BLaER1 treated with 17β-estradiol and CSF1 and Interleukin-3, amounts not matched to agents 10 nM and 100 nM (cell line): Measurements from ENCODE around the gene LIMS1.
A peak's percentile ranks its signal among the peaks of the same experiment; 100 is the strongest.
"Not testable (repeated sequence)": the region's sequence is repeated elsewhere in the genome, so short reads cannot be mapped to it uniquely, and the experiment has no call there.

Experiments used
- H3K27ac ChIP-seq, 11 experiments: shearing (Covaris generic); formaldehyde crosslinking; 2 replicates each; pipeline ENCODE4 v1.8.1; 2022
- H3K27me3 ChIP-seq, 11 experiments: shearing (Covaris generic); formaldehyde crosslinking; 2 replicates each; pipeline ENCODE4 v1.8.1; 2022
- H3K36me3 ChIP-seq, 11 experiments: shearing (Covaris generic); formaldehyde crosslinking; 2 replicates each; pipeline ENCODE4 v1.8.1; 2022
- H3K4me1 ChIP-seq, 10 experiments: shearing (Covaris generic); formaldehyde crosslinking; 2 replicates each; pipeline ENCODE4 v1.8.1; 2022
- H3K4me2 ChIP-seq, 11 experiments: shearing (Covaris generic); formaldehyde crosslinking; 2 replicates each; pipeline ENCODE4 v1.8.1; 2022
- H3K4me3 ChIP-seq, 10 experiments: shearing (Covaris generic); formaldehyde crosslinking; 2 replicates each; pipeline ENCODE4 v1.8.1; 2022
- H3K9ac ChIP-seq, 11 experiments: shearing (Covaris generic); formaldehyde crosslinking; 2 replicates each; pipeline ENCODE4 v1.8.1; 2022
- H3K9me3 ChIP-seq, 11 experiments: shearing (Covaris generic); formaldehyde crosslinking; replicated peaks in 1 of 11; 2 replicates each; pipeline ENCODE4 v1.8.1; 2022
- H4K20me1 ChIP-seq, 11 experiments: shearing (Covaris generic); formaldehyde crosslinking; 2 replicates each; pipeline ENCODE4 v1.8.1; 2022
- Cebpa-rat ChIP-seq, 11 experiments: shearing (Covaris generic); IDR thresholded peaks; 2 replicates each; pipeline ENCODE4 v1.8.1; 2022

The LIMS1 gene

GRCh38 chr2:108641756-108642155, 107.5 kb downstream of the LIMS1 start:
- Histone ChIP-seq H3K27ac (peak overlapping the region in 4 of 11 experiments; percentile 36 to 90 (median 60); a peak in 7 of 22 replicates), H3K9ac (peak overlapping the region in 2 of 11 experiments; percentile 24 to 38; a peak in 2 of 22 replicates), H3K36me3 (peaks cover 16 to 35% (median 28%) of the 10 kb centered on the region in 11 experiments), H4K20me1 (peaks cover 0 to 26% (median 4%) of the 10 kb centered on the region in 11 experiments; a peak in 14 of 22 replicates), H3K4me1 (peaks cover 16 to 71% (median 37%) of the 10 kb centered on the region in 10 experiments; a peak in 18 of 20 replicates), H3K4me3 (no peak overlapping the region), H3K9me3 (peaks cover 34 to 51% (median 45%) of the 10 kb centered on the region in 11 experiments), H3K4me2 (peak overlapping the region in 5 of 11 experiments; percentile 10 to 88 (median 60); a peak in 6 of 22 replicates), H3K27me3 (no peaks in the 10 kb centered on the region)
- TF ChIP-seq Cebpa-rat (IDR thresholded peaks at IDR 0.05) = no peak

DNA sequence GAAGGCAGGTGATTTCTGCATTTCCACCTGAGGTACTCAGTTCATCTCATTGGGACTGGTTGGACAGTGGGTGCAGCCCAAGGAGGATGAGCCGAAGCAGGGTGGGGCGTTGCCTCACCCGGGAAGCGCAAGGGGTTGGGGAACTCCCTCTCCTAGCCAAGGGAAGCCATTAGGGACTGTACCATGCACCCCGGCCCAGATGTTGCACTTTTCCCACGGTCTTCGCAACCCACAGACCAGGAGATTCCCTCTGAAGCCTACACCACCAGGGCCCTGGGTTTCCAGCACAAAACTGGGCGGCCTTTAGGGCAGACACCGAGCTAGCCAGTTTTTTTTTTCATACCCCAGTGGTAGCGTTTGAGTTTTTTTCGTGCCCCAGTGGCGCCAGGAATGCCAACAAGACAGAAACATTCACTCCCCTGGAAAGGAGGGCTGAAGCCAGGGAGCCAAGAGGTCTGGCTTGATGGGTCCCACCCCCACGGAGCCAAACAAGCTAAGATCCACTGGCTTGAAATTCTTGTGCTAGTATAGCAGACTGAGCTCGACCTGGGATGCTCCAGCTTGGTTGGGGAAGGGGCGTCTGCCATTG, 109.1 kb downstream of the LIMS1 start:
- peak overlapping the region in 1 of 11 experiments; percentile 13; a peak in 2 of 22 replicates for H3K27ac ChIP-seq
- H3K9ac ChIP-seq = no peak overlapping the region
- peaks cover 0 to 14% (median 0%) of the 10 kb centered on the region in 11 experiments; a peak in 4 of 22 replicates for H4K20me1 ChIP-seq
- H3K36me3 ChIP-seq = peaks cover 16 to 35% (median 28%) of the 10 kb centered on the region in 11 experiments
- TF ChIP-seq Cebpa-rat (IDR thresholded peaks at IDR 0.05) = no peak
- no peaks in the 10 kb centered on the region for H3K27me3 ChIP-seq
- H3K4me1 ChIP-seq = peaks cover 16 to 66% (median 26%) of the 10 kb centered on the region in 10 experiments; a peak in 18 of 20 replicates
- H3K4me2 ChIP-seq = no peak overlapping the region; a peak in 1 of 22 replicates
- no peak overlapping the region for H3K4me3 ChIP-seq
- H3K9me3 ChIP-seq = peaks cover 46 to 62% (median 58%) of the 10 kb centered on the region in 11 experiments

DNA sequence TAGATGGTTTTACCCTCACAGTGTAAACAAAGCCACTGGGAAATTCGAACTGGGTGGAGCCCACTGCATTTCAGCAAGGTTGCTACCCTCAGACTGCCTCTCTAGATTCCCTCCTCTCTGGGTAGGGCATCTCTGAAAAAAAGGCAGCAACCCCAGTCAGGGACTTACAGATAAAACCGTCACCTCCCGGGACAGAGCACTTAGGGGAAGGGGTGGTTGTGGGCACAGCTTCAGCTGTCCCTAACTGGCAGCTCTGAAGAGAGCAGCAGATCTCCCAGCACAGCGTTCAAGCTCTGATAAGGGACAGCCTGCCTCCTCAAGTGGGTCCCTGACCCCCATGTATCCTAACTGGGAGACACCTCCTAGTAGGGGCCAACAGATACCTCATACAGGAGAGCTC, 109.6 kb downstream of the LIMS1 start:
- peaks cover 0 to 14% (median 0%) of the 10 kb centered on the region in 11 experiments; a peak in 4 of 22 replicates for H4K20me1 ChIP-seq
- H3K4me2 ChIP-seq, H3K27ac ChIP-seq, H3K9ac ChIP-seq, H3K27me3 ChIP-seq, H3K4me3 ChIP-seq: not testable (repeated sequence)
- peaks cover 16 to 65% (median 25%) of the 10 kb centered on the region in 10 experiments; a peak in 18 of 20 replicates for H3K4me1 ChIP-seq
- H3K36me3 ChIP-seq = peaks cover 16 to 33% (median 28%) of the 10 kb centered on the region in 11 experiments
- H3K9me3 ChIP-seq = peaks cover 46 to 62% (median 58%) of the 10 kb centered on the region in 11 experiments

DNA sequence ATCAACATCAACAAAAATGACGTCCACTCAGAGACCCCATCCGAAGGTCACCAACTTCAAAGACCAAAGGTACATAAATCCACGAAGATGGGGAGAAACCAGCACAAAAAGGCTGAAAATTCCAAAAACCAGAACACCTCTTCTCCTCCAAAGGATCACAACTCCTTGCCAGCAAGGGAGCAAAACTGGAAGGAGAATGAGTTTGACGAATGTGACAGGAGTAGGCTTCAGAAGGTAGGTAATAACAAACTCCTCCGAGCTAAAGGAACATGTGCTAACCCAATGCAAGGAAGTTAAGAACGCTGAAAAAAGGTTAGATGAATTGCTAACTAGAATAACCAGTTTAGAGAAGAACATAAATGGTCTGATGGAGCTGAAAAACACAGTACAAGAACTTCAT, 110.2 kb downstream of the LIMS1 start:
- Histone ChIP-seq H4K20me1 (peaks cover 0 to 14% (median 0%) of the 10 kb centered on the region in 11 experiments; a peak in 4 of 22 replicates), H3K36me3 (peaks cover 16 to 33% (median 28%) of the 10 kb centered on the region in 11 experiments), H3K9me3 (peaks cover 46 to 62% (median 58%) of the 10 kb centered on the region in 11 experiments), H3K4me1 (peaks cover 16 to 59% (median 24%) of the 10 kb centered on the region in 10 experiments; a peak in 18 of 20 replicates)
- H3K4me2 ChIP-seq, H3K27me3 ChIP-seq, H3K9ac ChIP-seq, H3K27ac ChIP-seq, H3K4me3 ChIP-seq: not testable (repeated sequence)

DNA sequence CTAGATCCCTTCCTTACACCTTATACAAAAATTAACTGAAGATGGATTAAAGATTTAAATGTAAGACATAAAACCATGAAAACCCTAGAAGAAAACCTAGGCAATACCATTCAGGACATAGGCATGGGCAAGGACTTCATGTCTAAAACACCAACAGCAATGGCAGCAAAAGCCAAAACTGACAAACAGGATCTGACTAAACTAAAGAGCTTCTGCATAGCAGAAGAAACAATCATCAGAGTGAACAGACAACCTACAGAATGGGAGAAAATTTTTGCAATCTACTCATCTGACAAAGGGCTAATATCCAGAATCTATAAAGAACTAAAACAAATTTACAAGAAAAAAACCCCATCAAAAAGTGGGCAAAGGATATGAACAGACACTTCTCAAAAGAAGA, 114.5 kb downstream of the LIMS1 start:
- H3K9ac ChIP-seq, H4K20me1 ChIP-seq, H3K4me3 ChIP-seq, H3K4me2 ChIP-seq, H3K27me3 ChIP-seq, H3K27ac ChIP-seq: not testable (repeated sequence)
- H3K36me3 ChIP-seq = peaks cover 9 to 20% (median 16%) of the 10 kb centered on the region in 11 experiments
- H3K9me3 ChIP-seq = peaks cover 36 to 44% (median 43%) of the 10 kb centered on the region in 11 experiments
- H3K4me1 ChIP-seq = peaks cover 15 to 43% (median 20%) of the 10 kb centered on the region in 10 experiments

DNA sequence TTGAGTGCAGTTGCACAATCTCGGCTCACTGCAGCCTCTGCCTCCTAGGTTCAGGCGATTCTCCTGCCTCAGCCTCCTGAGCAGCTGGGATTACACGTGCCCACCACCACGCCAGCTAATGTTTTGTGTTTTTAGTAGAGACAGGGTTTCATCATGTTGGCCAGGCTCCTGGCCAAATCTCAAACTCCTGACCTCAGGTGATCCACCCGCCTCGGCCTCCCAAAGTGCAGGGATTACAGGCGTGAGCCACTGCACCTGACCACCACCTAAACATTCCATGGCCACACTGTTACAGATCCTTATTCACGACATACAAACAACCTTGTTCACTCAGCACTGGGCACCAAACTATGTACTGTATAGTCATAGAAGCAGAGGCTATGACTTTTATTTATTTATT, 116.2 kb downstream of the LIMS1 start:
- not testable (repeated sequence) for H3K4me3 ChIP-seq, H4K20me1 ChIP-seq, H3K36me3 ChIP-seq, H3K27me3 ChIP-seq, H3K9ac ChIP-seq
- peaks cover 15 to 50% (median 23%) of the 10 kb centered on the region in 10 experiments for H3K4me1 ChIP-seq
- peak overlapping the region in 3 of 11 experiments; percentile 26 to 44 (median 37); a peak in 4 of 22 replicates for H3K4me2 ChIP-seq
- H3K9me3 ChIP-seq = peaks cover 20 to 27% (median 26%) of the 10 kb centered on the region in 11 experiments
- H3K27ac ChIP-seq = peak overlapping the region in 4 of 11 experiments; percentile 15 to 38 (median 34); a peak in 4 of 22 replicates

GRCh38 chr2:108651468-108651867, 117.2 kb downstream of the LIMS1 start:
- peak overlapping the region in 9 of 11 experiments; percentile 41 to 72 (median 58); a peak in 18 of 22 replicates for H3K27ac ChIP-seq
- H3K9ac ChIP-seq = not testable (repeated sequence)
- peak overlapping the region in 7 of 11 experiments; percentile 24 to 44 (median 32); a peak in 4 of 22 replicates for H3K4me2 ChIP-seq

DNA sequence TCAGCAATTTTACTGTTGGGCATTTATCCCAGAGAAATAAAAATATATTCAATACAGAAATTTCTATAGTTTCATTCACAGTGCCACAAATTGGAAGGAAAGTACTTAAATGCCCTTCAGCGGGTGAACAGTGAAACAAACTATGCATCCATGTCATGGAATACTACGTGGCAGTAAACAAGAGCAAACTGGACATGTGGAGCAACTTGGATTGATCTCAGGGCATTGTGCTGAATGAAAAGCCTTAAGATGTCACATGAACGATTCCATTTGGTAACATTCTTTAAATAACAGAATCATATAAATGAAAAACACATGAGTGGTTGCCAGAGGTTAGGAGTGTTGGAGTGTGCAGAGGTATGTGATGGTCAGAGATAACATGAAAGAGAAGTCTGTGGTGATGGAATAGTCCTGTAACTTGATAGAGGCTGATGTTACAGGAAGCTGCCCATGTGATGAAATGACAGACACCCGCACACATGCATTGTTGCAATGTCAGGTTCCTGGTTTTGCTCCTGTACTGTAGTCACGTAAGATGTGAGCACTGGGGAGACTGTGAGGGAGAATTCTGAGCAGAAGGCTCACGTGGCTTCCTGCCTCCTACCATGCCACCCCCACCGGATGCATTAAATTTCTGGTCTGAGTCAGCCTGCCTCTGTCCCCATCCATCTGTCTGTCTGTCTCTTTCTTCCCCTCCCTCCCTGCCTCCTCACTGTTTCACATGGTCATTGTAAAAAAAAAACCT, 118.1 kb downstream of the LIMS1 start:
- not testable (repeated sequence) for H3K27me3 ChIP-seq, H3K36me3 ChIP-seq, H3K9me3 ChIP-seq, H3K4me3 ChIP-seq, H4K20me1 ChIP-seq
- Histone ChIP-seq H3K4me1 (peaks cover 17 to 54% (median 27%) of the 10 kb centered on the region in 10 experiments), H3K4me2 (peak overlapping the region; percentile 24 to 73 (median 69)), H3K27ac (peak overlapping the region; percentile 75 to 90 (median 84); a peak in 21 of 22 replicates), H3K9ac (peak overlapping the region; percentile 47 to 76 (median 62); a peak in 17 of 22 replicates)
- peak in 9 of 11 experiments; percentile 39 to 77 (median 62); a peak in 14 of 22 replicates for TF ChIP-seq Cebpa-rat (IDR thresholded peaks at IDR 0.05)

More at GRCh38 chr2:108651468-108651867, 117.2 kb downstream of the LIMS1 start:
- not testable (repeated sequence) for H3K4me3 ChIP-seq, H4K20me1 ChIP-seq, H3K36me3 ChIP-seq, H3K27me3 ChIP-seq
- Histone ChIP-seq H3K4me1 (peaks cover 15 to 54% (median 25%) of the 10 kb centered on the region in 10 experiments), H3K9me3 (peaks cover 10 to 17% (median 16%) of the 10 kb centered on the region in 11 experiments)

GRCh38 chr2:108653425-108653824, 119.2 kb downstream of the LIMS1 start:
- H3K4me3 ChIP-seq, H3K36me3 ChIP-seq, H3K27me3 ChIP-seq, H3K9me3 ChIP-seq, H3K9ac ChIP-seq, H4K20me1 ChIP-seq: not testable (repeated sequence)
- peak overlapping the region in 9 of 11 experiments; percentile 51 to 90 (median 61); a peak in 15 of 22 replicates for H3K27ac ChIP-seq
- H3K4me2 ChIP-seq = peak overlapping the region in 4 of 11 experiments; percentile 34 to 73 (median 48); a peak in 5 of 22 replicates
- peaks cover 21 to 49% (median 31%) of the 10 kb centered on the region in 10 experiments for H3K4me1 ChIP-seq

GRCh38 chr2:108653849-108654248, 119.6 kb downstream of the LIMS1 start:
- H4K20me1 ChIP-seq, H3K27me3 ChIP-seq, H3K9ac ChIP-seq, H3K4me3 ChIP-seq, H3K36me3 ChIP-seq, H3K9me3 ChIP-seq: not testable (repeated sequence)
- peak overlapping the region in 9 of 11 experiments; percentile 18 to 62 (median 41); a peak in 10 of 22 replicates for H3K4me2 ChIP-seq
- peak overlapping the region in 9 of 11 experiments; percentile 40 to 90 (median 58); a peak in 14 of 22 replicates for H3K27ac ChIP-seq
- H3K4me1 ChIP-seq = peaks cover 21 to 45% (median 30%) of the 10 kb centered on the region in 10 experiments

- peak overlapping the region in 8 of 11 experiments; percentile 40 to 90 (median 60); a peak in 9 of 22 replicates for H3K27ac ChIP-seq
- not testable (repeated sequence) for H3K9me3 ChIP-seq, H3K9ac ChIP-seq, H4K20me1 ChIP-seq, H3K27me3 ChIP-seq, H3K4me3 ChIP-seq, H3K36me3 ChIP-seq
- H3K4me2 ChIP-seq = peak overlapping the region in 8 of 11 experiments; percentile 18 to 62 (median 28); a peak in 6 of 22 replicates
- H3K4me1 ChIP-seq = peaks cover 21 to 47% (median 31%) of the 10 kb centered on the region in 10 experiments
Observed at GRCh38 chr2:108654521-108655125, 120.4 kb downstream of the LIMS1 start.

- H3K4me3 ChIP-seq, H3K4me2 ChIP-seq, H3K9me3 ChIP-seq, H3K27ac ChIP-seq, H4K20me1 ChIP-seq, H3K27me3 ChIP-seq, H3K9ac ChIP-seq, H3K36me3 ChIP-seq: not testable (repeated sequence)
- peaks cover 21 to 47% (median 30%) of the 10 kb centered on the region in 10 experiments for H3K4me1 ChIP-seq
Observed at GRCh38 chr2:108655270-108655669, 121.0 kb downstream of the LIMS1 start.
